ENCODE results near the gene DNAJA3.

DNA sequence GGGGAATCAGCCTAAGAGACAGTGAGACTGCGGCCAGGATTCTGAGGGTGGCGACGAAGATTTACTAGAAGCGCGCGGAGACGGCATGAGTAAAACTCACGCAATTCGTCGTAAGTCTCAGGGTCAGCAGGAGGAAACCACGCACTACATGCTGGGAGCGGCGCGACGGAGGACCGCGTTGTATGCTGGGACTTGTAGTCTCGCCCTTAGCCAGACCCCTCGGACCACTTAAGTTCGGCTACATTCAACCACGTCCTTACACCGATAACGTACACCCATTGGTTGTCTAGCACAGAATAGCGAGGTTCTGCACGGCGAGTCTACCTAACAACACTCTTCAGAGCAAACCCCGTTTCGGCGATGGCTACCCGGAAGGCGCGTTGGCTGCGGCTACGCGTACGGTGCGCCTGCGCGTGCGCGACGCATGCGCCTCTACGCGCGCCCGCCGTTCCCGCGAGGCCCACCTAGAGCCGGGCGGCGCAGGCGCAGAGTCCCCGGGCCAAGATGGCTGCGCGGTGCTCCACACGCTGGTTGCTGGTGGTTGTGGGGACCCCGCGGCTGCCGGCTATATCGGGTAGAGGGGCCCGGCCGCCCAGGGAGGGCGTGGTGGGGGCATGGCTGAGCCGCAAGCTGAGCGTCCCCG, at the start of gene DNAJA3:
- TF ChIP-seq, protein P1, sequence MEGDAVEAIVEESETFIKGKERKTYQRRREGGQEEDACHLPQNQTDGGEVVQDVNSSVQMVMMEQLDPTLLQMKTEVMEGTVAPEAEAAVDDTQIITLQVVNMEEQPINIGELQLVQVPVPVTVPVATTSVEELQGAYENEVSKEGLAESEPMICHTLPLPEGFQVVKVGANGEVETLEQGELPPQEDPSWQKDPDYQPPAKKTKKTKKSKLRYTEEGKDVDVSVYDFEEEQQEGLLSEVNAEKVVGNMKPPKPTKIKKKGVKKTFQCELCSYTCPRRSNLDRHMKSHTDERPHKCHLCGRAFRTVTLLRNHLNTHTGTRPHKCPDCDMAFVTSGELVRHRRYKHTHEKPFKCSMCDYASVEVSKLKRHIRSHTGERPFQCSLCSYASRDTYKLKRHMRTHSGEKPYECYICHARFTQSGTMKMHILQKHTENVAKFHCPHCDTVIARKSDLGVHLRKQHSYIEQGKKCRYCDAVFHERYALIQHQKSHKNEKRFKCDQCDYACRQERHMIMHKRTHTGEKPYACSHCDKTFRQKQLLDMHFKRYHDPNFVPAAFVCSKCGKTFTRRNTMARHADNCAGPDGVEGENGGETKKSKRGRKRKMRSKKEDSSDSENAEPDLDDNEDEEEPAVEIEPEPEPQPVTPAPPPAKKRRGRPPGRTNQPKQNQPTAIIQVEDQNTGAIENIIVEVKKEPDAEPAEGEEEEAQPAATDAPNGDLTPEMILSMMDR (conservative IDR thresholded peaks at IDR 0.05; ENCODE audit: low read depth, low read length), result no peak
- TF ChIP-seq EZH2 (IDR thresholded peaks at IDR 0.05; ENCODE audit: borderline replicate concordance, low read depth, low read length, poor library complexity, severe bottlenecking), result no peak
